ENCODE measurements around the gene ANXA5.

GRCh38 chr4:121688261-121688660 is 8.5 kb downstream of the ANXA5 start:
- TF ChIP-seq ZNF274 (IDR thresholded peaks at IDR 0.05; ENCODE audit: low read depth, low read length) = no peak
- no peak for TF ChIP-seq YY1 (IDR thresholded peaks at IDR 0.05; ENCODE audit: insufficient read depth, insufficient read length)
- no peak for TF ChIP-seq SUZ12 (IDR thresholded peaks at IDR 0.05; ENCODE audit: extremely low read depth, insufficient read depth, insufficient read length)
